Dedifferentiated amniotic fluid mesenchymal stem cell (primary cell): ENCODE results near the gene CASP3.
"Not testable (repeated sequence)": the region's sequence is repeated elsewhere in the genome, so short reads cannot be mapped to it uniquely, and the experiment has no call there.

Experiments
- DNase-seq: peaks from one replicate; pipeline ENCODE4 v3.0.0-alpha.2; 2016; ENCODE audit errors: extremely low spot score

The CASP3 gene

GRCh38 chr4:184596617-184597185, 52.5 kb downstream of the CASP3 start:
- no peak for DNase-seq

- no peak for DNase-seq
These were observed 53.1 kb downstream of the CASP3 start for GRCh38 chr4:184596044-184596616.

GRCh38 chr4:184595430-184595829, 53.8 kb downstream of the CASP3 start:
- DNase-seq: no peak

- DNase-seq: no peak
These were observed 55.8 kb downstream of the CASP3 start for GRCh38 chr4:184593461-184593860.

- not testable (repeated sequence) for DNase-seq
These were observed 57.4 kb downstream of the CASP3 start for GRCh38 chr4:184591747-184592270.

GRCh38 chr4:184591070-184591677, 58.1 kb downstream of the CASP3 start:
- no peak for DNase-seq

- no peak for DNase-seq
These were observed 59.1 kb downstream of the CASP3 start for GRCh38 chr4:184590196-184590595.

GRCh38 chr4:184588893-184589292, 60.4 kb downstream of the CASP3 start:
- DNase-seq: no peak

- DNase-seq: no peak
These were observed 61.5 kb downstream of the CASP3 start for GRCh38 chr4:184587701-184588100.

- no peak for DNase-seq
These were observed 62.0 kb downstream of the CASP3 start for GRCh38 chr4:184587221-184587620.

- DNase-seq: no peak
These were observed 65.3 kb downstream of the CASP3 start for GRCh38 chr4:184583738-184584502.
